ACHN (cell line): Measurements from ENCODE around the gene GRIA1.

ENCODE experiments used
- DNase-seq: peaks from one replicate; pipeline ENCODE4 v3.0.0-alpha.2; 2015
- in situ Hi-C: cut with HindIII; loops from 2 replicates; pipeline ENCODE4 v1.10.0; 2017; ENCODE audit warnings: low sequenced_read_pairs, low pct_ligation_motif_present, low pct_unique_long_range_greater_than_20kb

GRIA1 gene

DNA sequence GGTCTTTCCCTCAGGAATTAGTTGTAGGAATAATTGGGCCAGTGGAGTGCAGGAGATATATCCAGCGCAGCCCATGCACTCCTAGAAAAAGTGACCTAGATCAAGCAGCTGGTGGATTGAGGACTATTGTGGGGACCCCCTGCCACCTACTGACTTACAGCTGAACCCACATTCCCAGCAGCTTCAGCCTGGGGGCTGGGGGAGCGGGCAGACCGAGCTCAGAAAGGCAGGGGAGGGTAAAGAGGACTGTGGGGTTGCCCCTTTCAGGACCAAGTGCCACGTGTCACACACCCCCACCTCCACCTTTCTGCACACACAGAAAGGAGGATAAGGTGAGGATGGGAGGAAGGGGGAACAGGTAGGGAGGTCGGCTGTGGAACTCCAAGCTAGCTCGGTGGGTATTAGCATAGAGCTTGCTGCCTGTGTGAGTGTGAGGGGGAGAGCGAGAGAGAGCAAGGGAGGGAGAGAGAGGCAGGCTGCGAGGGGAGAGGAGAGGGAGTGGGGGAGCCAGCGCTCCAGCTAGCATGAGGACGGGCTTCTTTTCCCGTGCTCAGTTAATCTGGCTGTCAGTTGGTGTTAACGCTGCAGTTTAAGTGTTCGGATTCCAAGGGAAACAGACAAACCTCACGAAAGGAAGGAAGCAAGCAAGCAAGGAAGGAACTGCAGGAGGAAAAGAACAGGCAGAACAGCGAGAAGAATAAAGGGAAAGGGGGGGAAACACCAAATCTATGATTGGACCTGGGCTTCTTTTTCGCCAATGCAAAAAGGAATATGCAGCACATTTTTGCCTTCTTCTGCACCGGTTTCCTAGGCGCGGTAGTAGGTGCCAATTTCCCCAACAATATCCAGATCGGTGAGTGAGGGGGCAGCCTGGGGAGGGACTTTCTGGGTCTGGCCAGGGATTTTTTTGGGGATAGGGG, at the start of gene GRIA1:
TSS of gene GRIA1 (plus strand) at position 553 of the 920 bp plus-strand sequence.
- in situ Hi-C loops, result no loop called here
- DNase-seq, result no peak

GRCh38 chr5:153445875-153446579, 44.4 kb upstream of the GRIA1 start:
- DNase-seq, result no peak
- in situ Hi-C loops, result no loop called here

DNA sequence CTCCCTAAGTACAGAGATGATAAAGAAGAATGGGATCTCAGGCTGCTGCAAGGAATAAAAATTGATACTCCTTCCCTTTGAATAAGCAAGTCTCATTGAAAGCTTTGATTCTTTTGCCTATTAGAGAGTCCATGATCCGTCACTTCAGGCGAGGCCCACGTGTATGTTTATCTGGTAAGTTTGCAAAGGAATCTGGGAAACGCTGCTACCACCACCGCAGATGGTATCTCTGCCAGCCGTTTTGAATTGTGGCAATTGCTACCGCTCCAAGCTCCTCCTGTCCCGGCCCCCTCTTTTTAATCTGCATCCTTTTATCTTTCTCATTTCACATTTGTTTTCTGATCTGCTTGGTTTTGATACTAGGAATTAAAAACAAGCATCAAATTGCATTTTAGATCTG, 42.9 kb upstream of the GRIA1 start:
- DNase-seq, result no peak
- in situ Hi-C loops, result no loop called here

GRCh38 chr5:153456354-153456753, 34.1 kb upstream of the GRIA1 start:
- in situ Hi-C loops, result no loop called here
- DNase-seq, result no peak

DNA sequence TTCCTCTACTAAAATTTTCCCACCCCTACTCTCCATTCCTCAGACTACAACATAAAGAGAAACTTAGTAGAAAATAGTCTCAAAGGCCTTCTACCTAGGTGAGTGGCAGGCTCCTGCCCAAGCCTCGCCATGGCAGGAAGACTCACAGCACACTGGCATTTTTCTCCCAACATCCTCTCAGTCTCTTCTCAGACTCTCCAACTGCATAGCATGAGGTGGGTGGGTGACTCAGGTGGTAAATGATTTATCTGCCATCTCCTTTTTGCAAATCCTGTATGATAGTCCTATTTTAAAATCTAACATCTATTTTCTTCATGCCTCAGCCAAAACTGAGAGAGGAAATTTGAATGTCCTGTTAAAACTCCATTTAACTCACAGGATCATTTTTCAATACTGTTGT, 33.5 kb upstream of the GRIA1 start:
- in situ Hi-C loops, result no loop called here
- DNase-seq, result peak; percentile 33

GRCh38 chr5:153458268-153458667, 32.2 kb upstream of the GRIA1 start:
- in situ Hi-C loops, result no loop called here
- no peak for DNase-seq

- no peak for DNase-seq
- in situ Hi-C loops, result no loop called here
These were observed 31.3 kb upstream of the GRIA1 start for GRCh38 chr5:153459051-153459743.

- in situ Hi-C loops, result no loop called here
- DNase-seq, result no peak
These were observed 30.0 kb upstream of the GRIA1 start for GRCh38 chr5:153460421-153460820.

GRCh38 chr5:153461341-153461740, 29.1 kb upstream of the GRIA1 start:
- in situ Hi-C loops, result no loop called here
- DNase-seq, result no peak

- in situ Hi-C loops, result no loop called here
- no peak for DNase-seq
These were observed 26.7 kb upstream of the GRIA1 start for GRCh38 chr5:153463806-153464205.

- DNase-seq, result no peak
- in situ Hi-C loops, result no loop called here
These were observed 22.9 kb upstream of the GRIA1 start for GRCh38 chr5:153467546-153467945.

DNA sequence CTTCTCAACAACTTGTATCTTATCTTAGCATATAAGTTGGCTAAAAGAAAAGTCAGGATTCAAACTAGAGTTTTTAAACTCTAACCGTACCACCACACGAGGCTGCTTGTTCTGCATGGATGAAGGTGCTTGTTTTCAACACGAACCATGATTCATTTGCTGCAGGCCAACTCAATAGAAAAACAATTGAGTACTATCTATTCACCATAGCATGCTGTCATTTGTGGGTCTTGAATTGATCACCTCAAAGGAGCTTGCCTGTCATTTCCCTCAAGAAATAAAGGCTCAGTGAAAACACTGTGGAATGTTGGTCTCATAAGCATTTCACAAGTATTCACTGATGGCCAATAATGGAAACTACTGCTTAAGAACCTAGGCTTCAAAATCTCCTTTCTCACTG, 21.0 kb upstream of the GRIA1 start:
- in situ Hi-C loops, result no loop called here
- no peak for DNase-seq

GRCh38 chr5:153470736-153471135, 19.7 kb upstream of the GRIA1 start:
- in situ Hi-C loops, result no loop called here

DNA sequence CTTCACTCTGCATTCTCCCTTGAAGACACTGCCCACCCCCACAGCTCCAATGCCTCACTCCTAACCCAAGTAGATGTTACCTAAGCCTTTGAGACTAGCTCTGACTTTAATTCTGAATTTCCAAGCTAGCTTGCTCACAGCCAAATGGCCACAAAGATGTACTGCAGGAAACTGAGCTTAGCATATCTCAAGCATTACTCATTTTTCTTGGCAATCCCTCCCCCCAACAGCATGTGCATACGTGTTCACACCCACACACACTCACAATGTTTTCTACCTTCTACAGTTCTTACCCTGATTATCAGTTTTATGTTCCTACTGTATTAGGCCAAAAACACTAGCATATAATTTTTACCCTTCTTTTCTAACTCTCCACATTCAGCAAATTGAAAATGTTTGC, 13.7 kb upstream of the GRIA1 start:
- in situ Hi-C loops, result no loop called here
- DNase-seq, result peak; percentile 69

More at GRCh38 chr5:153470736-153471135, 19.7 kb upstream of the GRIA1 start:
- no peak for DNase-seq

DNA sequence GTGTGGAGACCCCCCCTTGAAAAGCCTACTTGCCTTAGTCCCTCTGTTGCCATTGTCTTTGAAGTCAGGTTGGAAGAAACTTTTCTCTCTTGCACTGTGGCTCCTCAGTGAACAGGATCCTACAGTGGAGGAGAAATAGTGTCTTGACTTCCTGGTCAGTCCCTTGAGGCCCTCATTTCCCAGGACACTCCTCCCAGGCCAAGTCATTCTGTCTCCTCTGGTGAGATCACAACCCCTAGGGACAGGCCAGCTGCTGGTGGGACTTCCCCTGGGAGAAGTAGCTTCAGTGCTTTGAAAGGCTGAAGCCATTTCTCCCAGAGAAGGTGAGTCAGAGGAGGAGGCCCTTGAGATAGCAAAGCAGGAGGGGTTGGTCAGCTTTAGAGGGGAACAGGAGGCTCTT, 10.1 kb upstream of the GRIA1 start:
- in situ Hi-C loops, result no loop called here

GRCh38 chr5:153483482-153483881, 7.0 kb upstream of the GRIA1 start:
- in situ Hi-C loops, result no loop called here
- DNase-seq, result no peak

More for the DNA sequence above, 10.1 kb upstream of the GRIA1 start:
- no peak for DNase-seq

GRCh38 chr5:153485641-153486040, 4.8 kb upstream of the GRIA1 start:
- in situ Hi-C loops, result no loop called here
- no peak for DNase-seq

GRCh38 chr5:153486771-153487170, 3.7 kb upstream of the GRIA1 start:
- no peak for DNase-seq
- in situ Hi-C loops, result no loop called here

DNA sequence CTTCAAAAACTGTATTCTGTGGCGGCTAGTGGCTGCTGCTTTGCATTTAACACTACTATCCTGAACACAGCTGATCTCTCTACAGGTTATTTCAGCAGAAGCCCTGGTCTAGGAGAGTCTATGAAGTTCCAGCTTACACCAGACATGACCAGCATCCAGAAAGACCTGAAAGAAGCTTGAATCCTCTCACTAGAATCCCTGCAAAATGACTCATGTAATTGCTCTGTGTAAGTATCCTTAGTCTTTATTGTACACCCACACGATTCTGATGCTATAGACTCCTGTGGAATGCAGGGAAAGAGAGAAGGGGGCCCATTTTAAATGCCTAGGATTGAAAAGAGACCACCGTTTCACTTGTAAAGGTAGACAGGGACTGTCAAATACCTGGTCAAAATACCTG, 859 bp upstream of the GRIA1 start:
- no peak for DNase-seq
- in situ Hi-C loops, result no loop called here
